Astrocyte (in vitro differentiated cells and primary cell): Measurements from ENCODE around the gene ERN1. TPM values are rescaled to one million over a fixed set of nuclear protein-coding genes. Genes with fewer than 3 reads are reported as not detected.

Source experiments
- DNase-seq: peaks from one replicate; pipeline ENCODE4 v3.0.0-alpha.2; 2010; ENCODE audit warnings: low read depth
- FAIRE-seq: peaks from 2 replicates; lab custom pipeline; 2011; peaks lifted over from hg19 to GRCh38; lab: Jason Lieb, UNC
- H2AFZ ChIP-seq: 2 replicates; pipeline ENCODE4 v1.6.0; 2012; ENCODE audit warnings: low read depth, low read length, inconsistent platforms
- H3K27ac ChIP-seq: 2 replicates; pipeline ENCODE4 v1.5.1; 2011; ENCODE audit warnings: low read depth, low read length, inconsistent platforms
- H3K27me3 ChIP-seq: 2 replicates; pipeline ENCODE4 v1.6.0; 2011; ENCODE audit warnings: low read length, inconsistent platforms; ENCODE audit not compliant: insufficient read depth
- H3K36me3 ChIP-seq: 2 replicates; pipeline ENCODE4 v1.5.1; 2011; ENCODE audit warnings: low read length, inconsistent platforms; ENCODE audit not compliant: insufficient read depth
- H3K4me1 ChIP-seq: 2 replicates; pipeline ENCODE4 v1.5.1; 2011; ENCODE audit warnings: low read length, inconsistent platforms; ENCODE audit not compliant: insufficient read depth
- H3K4me2 ChIP-seq: 2 replicates; pipeline ENCODE4 v1.6.0; 2012; ENCODE audit warnings: low read length, inconsistent platforms
- H3K4me3 ChIP-seq: 2 replicates; pipeline ENCODE4 v1.5.1; 2011; ENCODE audit warnings: low read depth, mild to moderate bottlenecking, low read length, inconsistent platforms; ENCODE audit not compliant: insufficient read depth
- H3K79me2 ChIP-seq: 2 replicates; pipeline ENCODE4 v1.6.0; 2012; ENCODE audit warnings: mild to moderate bottlenecking, low read length, inconsistent platforms; ENCODE audit not compliant: insufficient read depth
- H3K9ac ChIP-seq: 2 replicates; pipeline ENCODE4 v1.6.0; 2012; ENCODE audit warnings: mild to moderate bottlenecking, low read length, inconsistent platforms
- H3K9me3 ChIP-seq: 2 replicates; pipeline ENCODE4 v1.5.1; 2012; ENCODE audit warnings: low read depth, mild to moderate bottlenecking, low read length, inconsistent platforms; ENCODE audit not compliant: insufficient read depth
- H4K20me1 ChIP-seq: 2 replicates; pipeline ENCODE4 v1.6.0; 2012; ENCODE audit warnings: low read length, inconsistent platforms; ENCODE audit not compliant: insufficient read depth
- H3K27ac Mint-ChIP-seq: one replicate; pipeline ENCODE4 v1.8.0; 2021; ENCODE audit warnings: mild to moderate bottlenecking, mixed read lengths; ENCODE audit not compliant: unreplicated experiment
- H3K27me3 Mint-ChIP-seq: one replicate; pipeline ENCODE4 v1.8.0; 2021; ENCODE audit warnings: low read depth, mixed read lengths; ENCODE audit not compliant: unreplicated experiment
- H3K36me3 Mint-ChIP-seq: one replicate; pipeline ENCODE4 v1.8.0; 2021; ENCODE audit warnings: low read depth, mixed read lengths; ENCODE audit not compliant: unreplicated experiment
- H3K4me1 Mint-ChIP-seq: one replicate; pipeline ENCODE4 v1.8.0; 2021; ENCODE audit warnings: low read depth, mixed read lengths; ENCODE audit not compliant: unreplicated experiment
- H3K4me3 Mint-ChIP-seq: one replicate; pipeline ENCODE4 v1.8.0; 2021; ENCODE audit warnings: mild to moderate bottlenecking, moderate library complexity, mixed read lengths; ENCODE audit not compliant: unreplicated experiment
- H3K9me3 Mint-ChIP-seq: one replicate; pipeline ENCODE4 v1.8.0; 2021; ENCODE audit warnings: mild to moderate bottlenecking, mixed read lengths; ENCODE audit not compliant: unreplicated experiment
- EZH2 ChIP-seq: IDR thresholded peaks from 2 replicates; pipeline ENCODE4 v1.6.1; 2012; ENCODE audit warnings: mild to moderate bottlenecking, low read length, inconsistent platforms; ENCODE audit not compliant: insufficient read depth
- total RNA-seq: library from RNA; stranded (reverse); gene quantifications from 2 replicates; pipeline ENCODE4 v1.2.1, GENCODE V29; 2021
- TF ChIP-seq, protein P1 (sequence below): IDR thresholded peaks from 2 replicates; pipeline ENCODE4 v1.5.1; 2011; ENCODE audit warnings: low read depth, mild to moderate bottlenecking, inconsistent platforms, low read length, moderate library complexity; ENCODE audit not compliant: insufficient read depth

ERN1 gene
- total RNA-seq, 1 donor from 2014 or later = 11.7 TPM

- no peak overlapping the region for H3K27ac Mint-ChIP-seq
- no peak for DNase-seq
- peaks cover 22% of the 10 kb centered on the region for H3K36me3 Mint-ChIP-seq
- no peak for TF ChIP-seq EZH2
- TF ChIP-seq, protein P1, sequence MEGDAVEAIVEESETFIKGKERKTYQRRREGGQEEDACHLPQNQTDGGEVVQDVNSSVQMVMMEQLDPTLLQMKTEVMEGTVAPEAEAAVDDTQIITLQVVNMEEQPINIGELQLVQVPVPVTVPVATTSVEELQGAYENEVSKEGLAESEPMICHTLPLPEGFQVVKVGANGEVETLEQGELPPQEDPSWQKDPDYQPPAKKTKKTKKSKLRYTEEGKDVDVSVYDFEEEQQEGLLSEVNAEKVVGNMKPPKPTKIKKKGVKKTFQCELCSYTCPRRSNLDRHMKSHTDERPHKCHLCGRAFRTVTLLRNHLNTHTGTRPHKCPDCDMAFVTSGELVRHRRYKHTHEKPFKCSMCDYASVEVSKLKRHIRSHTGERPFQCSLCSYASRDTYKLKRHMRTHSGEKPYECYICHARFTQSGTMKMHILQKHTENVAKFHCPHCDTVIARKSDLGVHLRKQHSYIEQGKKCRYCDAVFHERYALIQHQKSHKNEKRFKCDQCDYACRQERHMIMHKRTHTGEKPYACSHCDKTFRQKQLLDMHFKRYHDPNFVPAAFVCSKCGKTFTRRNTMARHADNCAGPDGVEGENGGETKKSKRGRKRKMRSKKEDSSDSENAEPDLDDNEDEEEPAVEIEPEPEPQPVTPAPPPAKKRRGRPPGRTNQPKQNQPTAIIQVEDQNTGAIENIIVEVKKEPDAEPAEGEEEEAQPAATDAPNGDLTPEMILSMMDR = no peak
- peaks cover 11% of the 10 kb centered on the region for H3K4me1 ChIP-seq
- H4K20me1 ChIP-seq = peaks cover 7% of the 10 kb centered on the region
- H2AFZ ChIP-seq = no peak overlapping the region
- no peaks in the 10 kb centered on the region for H3K27me3 Mint-ChIP-seq
- H3K36me3 ChIP-seq = no peaks in the 10 kb centered on the region
- no peak for FAIRE-seq
- no peaks in the 10 kb centered on the region for H3K9me3 Mint-ChIP-seq
- H3K4me3 ChIP-seq = no peak overlapping the region
- no peak overlapping the region for H3K4me2 ChIP-seq
- H3K79me2 ChIP-seq = peaks cover 11% of the 10 kb centered on the region
- H3K4me1 Mint-ChIP-seq = peaks cover 14% of the 10 kb centered on the region
- H3K27me3 ChIP-seq = no peaks in the 10 kb centered on the region
- no peaks in the 10 kb centered on the region for H3K9me3 ChIP-seq
- no peak overlapping the region for H3K4me3 Mint-ChIP-seq
- no peak overlapping the region for H3K9ac ChIP-seq
- H3K27ac ChIP-seq = no peak overlapping the region
These were observed 20.5 kb upstream of the ERN1 start for GRCh38 chr17:64150237-64151015.

- no peak overlapping the region for H3K4me2 ChIP-seq
- H3K9ac ChIP-seq = no peak overlapping the region
- peaks cover 16% of the 10 kb centered on the region for H3K4me1 ChIP-seq
- no peaks in the 10 kb centered on the region for H3K9me3 ChIP-seq
- no peak overlapping the region for H3K4me3 ChIP-seq
- no peaks in the 10 kb centered on the region for H3K27me3 Mint-ChIP-seq
- peaks cover 13% of the 10 kb centered on the region for H3K4me1 Mint-ChIP-seq
- no peak overlapping the region for H3K27ac Mint-ChIP-seq
- no peak overlapping the region for H2AFZ ChIP-seq
- H3K36me3 Mint-ChIP-seq = peaks cover 14% of the 10 kb centered on the region
- peaks cover 11% of the 10 kb centered on the region for H3K79me2 ChIP-seq
- H3K27me3 ChIP-seq = no peaks in the 10 kb centered on the region
- H4K20me1 ChIP-seq = peaks cover 7% of the 10 kb centered on the region
- DNase-seq (no peak), FAIRE-seq (no peak)
- no peak overlapping the region for H3K4me3 Mint-ChIP-seq
- no peaks in the 10 kb centered on the region for H3K36me3 ChIP-seq
- no peaks in the 10 kb centered on the region for H3K9me3 Mint-ChIP-seq
- TF ChIP-seq, protein P1 = no peak
- no peak for TF ChIP-seq EZH2
- H3K27ac ChIP-seq = no peak overlapping the region
These were observed 19.3 kb upstream of the ERN1 start for GRCh38 chr17:64149196-64149595.

GRCh38 chr17:64148699-64149098, 18.8 kb upstream of the ERN1 start:
- H3K4me3 Mint-ChIP-seq = no peak overlapping the region
- H3K36me3 Mint-ChIP-seq = peaks cover 12% of the 10 kb centered on the region
- Histone ChIP-seq H3K36me3 (no peaks in the 10 kb centered on the region), H3K4me3 (no peak overlapping the region), H3K9me3 (no peaks in the 10 kb centered on the region), H3K27ac (no peak overlapping the region), H3K9ac (no peak overlapping the region), H3K79me2 (peaks cover 11% of the 10 kb centered on the region), H3K4me1 (peaks cover 16% of the 10 kb centered on the region), H4K20me1 (peaks cover 7% of the 10 kb centered on the region), H3K4me2 (no peak overlapping the region), H2AFZ (no peak overlapping the region), H3K27me3 (no peaks in the 10 kb centered on the region)
- DNase-seq = no peak
- no peak for FAIRE-seq
- no peak for TF ChIP-seq EZH2
- TF ChIP-seq, protein P1 = no peak
- no peaks in the 10 kb centered on the region for H3K9me3 Mint-ChIP-seq
- H3K27ac Mint-ChIP-seq = peak overlapping the region; percentile 8
- peaks cover 13% of the 10 kb centered on the region for H3K4me1 Mint-ChIP-seq
- no peaks in the 10 kb centered on the region for H3K27me3 Mint-ChIP-seq
